H1 (cell line): ENCODE results near the gene POLR3A.

Source experiments
- CEBPB ChIP-seq: IDR thresholded peaks from 2 replicates; pipeline ENCODE4 v1.6.1; 2012; ENCODE audit warnings: low read depth, low read length
- CREB1 ChIP-seq: IDR thresholded peaks from 2 replicates; pipeline ENCODE4 v1.6.1; 2012; ENCODE audit warnings: inconsistent platforms
- EP300 ChIP-seq, 2 experiments: IDR thresholded peaks; 1 replicate in 1 of 2; 2 replicates in 1 of 2; pipeline ENCODE4 v1.6.1; 2011 to 2012; ENCODE audit warnings: low read depth in 2 of 2, low read length in 2 of 2, mild to moderate bottlenecking in 2 of 2, borderline replicate concordance in 1 of 2, inconsistent platforms in 1 of 2, moderate library complexity in 1 of 2
- EZH2 ChIP-seq: fragments of 200-600 bp; sonication (generic); IDR thresholded peaks from 2 replicates; pipeline ENCODE4 v1.7.1; 2012; ENCODE audit warnings: low read depth, mild to moderate bottlenecking, moderate library complexity, low read length, inconsistent platforms; ENCODE audit not compliant: severe bottlenecking
- JUND ChIP-seq: IDR thresholded peaks from 2 replicates; pipeline ENCODE4 v1.6.1; 2011; ENCODE audit warnings: mild to moderate bottlenecking, improper control_type of control experiment, low read length
- KDM1A ChIP-seq: fragments of 200-600, 300-600 bp; sonication (generic); IDR thresholded peaks from 2 replicates; pipeline ENCODE4 v1.7.1; 2016; ENCODE audit warnings: mild to moderate bottlenecking, low read length, borderline replicate concordance
- KDM5A ChIP-seq: fragments of 200-600 bp; IDR thresholded peaks from 2 replicates; pipeline ENCODE4 v1.7.1; 2012; ENCODE audit warnings: mild to moderate bottlenecking, low read length, inconsistent platforms, mixed read lengths
- POLR2A ChIP-seq, 2 experiments: IDR thresholded peaks; 1 replicate in 1 of 2; 2 replicates in 1 of 2; pipeline ENCODE4 v1.6.1; 2011; ENCODE audit warnings: low read depth in 2 of 2, low read length in 2 of 2, mild to moderate bottlenecking in 2 of 2; ENCODE audit errors: control extremely low read depth in 1 of 2
- RAD21 ChIP-seq, 2 experiments: IDR thresholded peaks in 1 of 2; conservative IDR thresholded peaks in 1 of 2; 2 replicates each; pipeline ENCODE4 v1.6.1; 2011; ENCODE audit warnings: low read depth in 2 of 2, low read length in 2 of 2, improper control_type of control experiment in 1 of 2, inconsistent platforms in 1 of 2, mild to moderate bottlenecking in 1 of 2, moderate library complexity in 1 of 2
- SP4 ChIP-seq: IDR thresholded peaks from 2 replicates; pipeline ENCODE4 v1.6.1; 2012; ENCODE audit warnings: low read length, inconsistent platforms
- TF ChIP-seq, protein P1 (sequence below), 3 experiments: IDR thresholded peaks; 1 replicate in 2 of 3; 2 replicates in 1 of 3; pipeline versions ENCODE4 v1.5.1 to v1.6.1; 2011; ENCODE audit warnings: low read length in 3 of 3, mild to moderate bottlenecking in 3 of 3, inconsistent platforms in 2 of 3, low read depth in 1 of 3, moderate library complexity in 1 of 3; ENCODE audit not compliant: insufficient read depth in 1 of 3; ENCODE audit errors: control extremely low read depth in 1 of 3

DNA sequence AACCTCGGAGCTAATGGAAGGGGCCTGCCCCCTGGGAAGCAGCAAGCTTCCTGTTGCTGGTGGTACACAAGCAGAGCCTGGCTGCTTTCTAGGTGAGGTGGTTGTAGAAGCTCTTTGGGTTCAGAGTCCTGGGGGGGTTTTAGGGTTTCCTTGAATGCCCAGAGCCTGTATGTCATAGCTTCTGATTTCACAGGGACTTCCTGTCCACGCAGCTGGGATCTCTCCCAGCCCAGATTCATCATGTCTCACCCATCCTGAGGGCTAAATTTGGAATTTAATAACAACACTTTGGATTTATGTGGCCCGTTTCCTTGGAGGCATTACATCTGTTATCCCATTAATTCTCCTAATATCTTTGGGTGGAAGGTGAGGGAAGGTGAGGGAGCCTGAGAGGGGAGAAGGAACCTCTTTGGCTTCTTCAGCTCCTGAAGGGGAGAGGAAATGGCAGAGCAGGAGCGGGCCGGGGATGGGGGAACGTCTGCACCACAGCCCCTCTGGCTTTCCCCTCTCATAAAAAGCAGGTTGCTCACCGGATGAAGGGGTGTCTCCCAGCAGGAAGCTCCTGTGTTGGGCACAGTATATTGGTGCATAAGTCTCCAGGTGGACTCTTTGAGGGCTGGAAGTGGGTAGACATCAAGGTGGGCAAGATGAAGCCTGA, 24.0 kb upstream of the POLR3A start:
- TF ChIP-seq CREB1 (no peak), EP300 (IDR thresholded peaks at IDR 0.05; ENCODE audit: borderline replicate concordance in 1 of 2, low read depth in 2 of 2, low read length in 2 of 2) (no peak), CEBPB (no peak), EZH2 (no peak), KDM1A (no peak), RAD21 (IDR thresholded peaks at IDR 0.05 in 1 of 2, conservative IDR thresholded peaks at IDR 0.05 in 1 of 2; ENCODE audit: low read depth in 2 of 2, low read length in 2 of 2) (no peak), JUND (no peak), KDM5A (no peak), SP4 (no peak), POLR2A (IDR thresholded peaks at IDR 0.05; ENCODE audit: control extremely low read depth in 1 of 2, low read depth in 2 of 2, low read length in 2 of 2) (no peak)
- TF ChIP-seq, protein P1, sequence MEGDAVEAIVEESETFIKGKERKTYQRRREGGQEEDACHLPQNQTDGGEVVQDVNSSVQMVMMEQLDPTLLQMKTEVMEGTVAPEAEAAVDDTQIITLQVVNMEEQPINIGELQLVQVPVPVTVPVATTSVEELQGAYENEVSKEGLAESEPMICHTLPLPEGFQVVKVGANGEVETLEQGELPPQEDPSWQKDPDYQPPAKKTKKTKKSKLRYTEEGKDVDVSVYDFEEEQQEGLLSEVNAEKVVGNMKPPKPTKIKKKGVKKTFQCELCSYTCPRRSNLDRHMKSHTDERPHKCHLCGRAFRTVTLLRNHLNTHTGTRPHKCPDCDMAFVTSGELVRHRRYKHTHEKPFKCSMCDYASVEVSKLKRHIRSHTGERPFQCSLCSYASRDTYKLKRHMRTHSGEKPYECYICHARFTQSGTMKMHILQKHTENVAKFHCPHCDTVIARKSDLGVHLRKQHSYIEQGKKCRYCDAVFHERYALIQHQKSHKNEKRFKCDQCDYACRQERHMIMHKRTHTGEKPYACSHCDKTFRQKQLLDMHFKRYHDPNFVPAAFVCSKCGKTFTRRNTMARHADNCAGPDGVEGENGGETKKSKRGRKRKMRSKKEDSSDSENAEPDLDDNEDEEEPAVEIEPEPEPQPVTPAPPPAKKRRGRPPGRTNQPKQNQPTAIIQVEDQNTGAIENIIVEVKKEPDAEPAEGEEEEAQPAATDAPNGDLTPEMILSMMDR (IDR thresholded peaks at IDR 0.05; ENCODE audit: control extremely low read depth in 1 of 3, insufficient read depth in 1 of 3, low read depth in 1 of 3, low read length in 3 of 3): no peak
